NT2/D1 (cell line): Measurements from ENCODE around the gene ADD3.
"Not testable (repeated sequence)": the region's sequence is repeated elsewhere in the genome, so short reads cannot be mapped to it uniquely, and the experiment has no call there.

ENCODE experiments used
- DNase-seq: peaks from one replicate; pipeline ENCODE4 v3.0.0-alpha.2; 2011; ENCODE audit warnings: low read depth, low spot score
- H3K27me3 ChIP-seq: 2 replicates; pipeline ENCODE4 v1.6.0; 2011; ENCODE audit warnings: mild to moderate bottlenecking; ENCODE audit not compliant: insufficient read length, insufficient read depth
- H3K36me3 ChIP-seq: 2 replicates; pipeline ENCODE4 v1.6.1; 2011; ENCODE audit warnings: mild to moderate bottlenecking, low read length, mixed read lengths; ENCODE audit not compliant: insufficient read depth, insufficient read length
- H3K4me1 ChIP-seq: 2 replicates; pipeline ENCODE4 v1.5.1; 2011; ENCODE audit not compliant: insufficient read depth, insufficient read length
- H3K4me3 ChIP-seq: 2 replicates; pipeline ENCODE4 v1.5.1; 2011; ENCODE audit warnings: low read depth; ENCODE audit not compliant: insufficient read length
- H3K9ac ChIP-seq: 2 replicates; pipeline ENCODE4 v1.6.0; 2011; ENCODE audit warnings: low read depth; ENCODE audit not compliant: insufficient read length
- H3K9me3 ChIP-seq: 2 replicates; pipeline ENCODE4 v1.5.1; 2011; ENCODE audit warnings: mild to moderate bottlenecking, low read length; ENCODE audit not compliant: insufficient read depth
- SUZ12 ChIP-seq: IDR thresholded peaks from 2 replicates; pipeline ENCODE4 v1.6.1; 2011; ENCODE audit not compliant: insufficient read length, insufficient read depth; ENCODE audit errors: extremely low read depth
- YY1 ChIP-seq: IDR thresholded peaks from 2 replicates; pipeline ENCODE4 v1.6.1; 2011; ENCODE audit not compliant: insufficient read length, insufficient read depth
- ZNF274 ChIP-seq: IDR thresholded peaks from 2 replicates; pipeline ENCODE4 v1.6.1; 2011; ENCODE audit warnings: mild to moderate bottlenecking, low read depth, low read length

The ADD3 gene

DNA sequence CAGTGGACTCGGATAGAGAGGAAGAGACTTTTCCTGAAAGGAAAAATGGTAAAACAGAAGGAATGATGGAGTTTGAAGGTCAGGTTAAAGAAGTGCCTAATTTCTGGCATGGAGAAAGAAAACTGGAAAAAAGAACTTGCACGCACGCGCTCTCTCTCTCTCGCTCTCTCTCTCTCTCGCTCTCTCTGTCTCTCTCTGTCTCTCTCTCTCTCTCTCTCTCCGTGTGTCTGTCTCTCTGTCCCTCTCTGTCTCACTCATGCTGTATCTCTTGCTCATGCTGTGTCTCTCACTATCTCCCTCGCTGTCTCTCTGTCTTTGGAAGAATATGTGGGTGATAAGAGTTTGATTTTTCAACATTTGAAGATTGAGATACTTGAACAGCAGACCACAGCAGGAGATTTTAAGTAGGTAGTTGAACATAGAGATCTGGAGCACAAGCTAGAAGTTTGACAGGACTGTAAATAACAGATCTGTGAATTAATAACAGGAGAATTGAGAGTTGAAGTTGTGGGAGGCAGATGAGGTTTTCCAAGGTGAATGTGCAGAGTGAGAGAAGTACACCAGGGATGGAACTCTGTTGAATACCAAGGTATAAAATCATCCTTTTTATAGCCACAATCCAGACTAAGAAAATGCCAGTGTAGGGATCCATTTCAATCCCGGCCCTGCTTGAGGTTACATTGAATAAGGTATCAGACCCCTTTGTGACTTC is 33.1 kb downstream of the ADD3 start:
- no peak for DNase-seq
- TF ChIP-seq YY1 (no peak), SUZ12 (no peak), ZNF274 (no peak)
- no peak overlapping the region for H3K4me3 ChIP-seq
- no peaks in the 10 kb centered on the region for H3K36me3 ChIP-seq
- H3K27me3 ChIP-seq: no peaks in the 10 kb centered on the region
- no peak overlapping the region for H3K9ac ChIP-seq
- no peaks in the 10 kb centered on the region for H3K4me1 ChIP-seq
- no peaks in the 10 kb centered on the region for H3K9me3 ChIP-seq

GRCh38 chr10:110041479-110041829 is 33.7 kb downstream of the ADD3 start:
- Histone ChIP-seq H3K9me3 (no peaks in the 10 kb centered on the region), H3K36me3 (no peaks in the 10 kb centered on the region), H3K27me3 (no peaks in the 10 kb centered on the region), H3K9ac (no peak overlapping the region), H3K4me1 (no peaks in the 10 kb centered on the region), H3K4me3 (no peak overlapping the region)
- TF ChIP-seq SUZ12 (no peak), YY1 (no peak), ZNF274 (no peak)
- no peak for DNase-seq

DNA sequence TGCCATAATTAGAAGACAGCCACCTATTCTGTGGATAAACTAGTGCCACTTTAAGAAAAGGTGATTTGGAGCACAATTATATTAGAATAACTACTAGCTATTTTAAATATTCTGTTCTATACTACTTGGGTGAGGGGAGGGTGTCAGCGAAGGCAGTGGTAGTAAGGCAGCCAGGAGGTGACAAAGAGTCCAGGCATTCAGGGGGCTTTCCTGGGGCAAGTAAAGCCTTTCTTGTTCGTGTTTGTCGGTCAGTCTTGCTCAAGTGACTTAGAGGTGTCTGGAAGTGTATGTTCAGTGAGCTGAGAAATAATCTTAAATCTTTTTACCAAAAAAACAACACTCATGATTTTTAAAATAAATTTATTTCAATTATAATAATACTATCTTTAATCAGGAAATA is 34.4 kb downstream of the ADD3 start:
- TF ChIP-seq ZNF274: no peak
- no peak for TF ChIP-seq SUZ12
- no peak for TF ChIP-seq YY1
- no peaks in the 10 kb centered on the region for H3K36me3 ChIP-seq
- H3K9ac ChIP-seq: no peak overlapping the region
- DNase-seq: no peak
- H3K4me1 ChIP-seq: no peaks in the 10 kb centered on the region
- peaks cover 7% of the 10 kb centered on the region; the same call in 1 of the 2 replicates for H3K9me3 ChIP-seq
- no peaks in the 10 kb centered on the region for H3K27me3 ChIP-seq
- H3K4me3 ChIP-seq: no peak overlapping the region

DNA sequence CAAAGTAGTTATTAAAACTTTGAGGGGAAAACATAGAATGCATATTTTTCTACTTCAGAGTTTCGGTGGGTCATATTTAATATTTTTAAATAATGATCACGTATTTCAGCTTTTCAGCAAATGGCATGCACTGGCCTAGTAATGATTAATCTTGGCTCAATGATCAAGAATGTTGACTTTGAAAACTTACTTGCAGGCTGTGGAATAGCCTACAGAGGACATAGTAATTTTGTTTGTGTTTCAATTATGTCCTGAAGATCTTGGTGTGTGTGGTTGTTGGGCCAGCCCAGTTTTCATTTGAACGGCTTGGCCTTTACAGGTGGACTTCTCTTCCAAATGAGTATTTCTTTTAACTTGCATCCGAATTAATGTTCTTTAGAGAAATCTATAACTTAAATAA is 35.1 kb downstream of the ADD3 start:
- Histone ChIP-seq H3K9me3 (peaks cover 14% of the 10 kb centered on the region), H3K27me3 (no peaks in the 10 kb centered on the region), H3K36me3 (no peaks in the 10 kb centered on the region), H3K4me3 (no peak overlapping the region), H3K9ac (no peak overlapping the region), H3K4me1 (no peaks in the 10 kb centered on the region)
- DNase-seq: no peak
- TF ChIP-seq SUZ12 (no peak), YY1 (no peak), ZNF274 (no peak)

DNA sequence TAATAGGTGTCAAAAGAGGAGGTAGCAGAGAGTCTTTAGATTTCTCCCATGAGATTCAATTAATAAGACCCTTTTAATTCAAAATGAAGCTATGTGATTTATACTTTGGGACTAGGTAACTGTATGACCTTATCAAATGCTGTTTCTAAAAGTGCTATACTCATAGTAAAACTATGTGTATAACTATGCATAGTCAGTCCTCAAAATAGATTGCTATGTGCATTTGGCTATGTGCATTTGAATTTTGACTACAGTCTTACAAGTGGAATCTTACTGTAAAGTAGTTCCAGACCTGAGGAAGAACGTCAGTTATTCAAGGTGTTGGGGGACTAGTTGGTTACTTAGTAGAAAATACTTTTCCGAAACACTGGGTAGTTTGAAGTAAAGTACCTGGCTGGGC is 36.9 kb downstream of the ADD3 start:
- H3K4me3 ChIP-seq: no peak overlapping the region
- H3K9me3 ChIP-seq: peaks cover 27% of the 10 kb centered on the region
- no peaks in the 10 kb centered on the region for H3K36me3 ChIP-seq
- no peaks in the 10 kb centered on the region for H3K27me3 ChIP-seq
- TF ChIP-seq YY1: no peak
- TF ChIP-seq ZNF274: no peak
- TF ChIP-seq SUZ12: no peak
- no peaks in the 10 kb centered on the region for H3K4me1 ChIP-seq
- H3K9ac ChIP-seq: no peak overlapping the region
- no peak for DNase-seq

DNA sequence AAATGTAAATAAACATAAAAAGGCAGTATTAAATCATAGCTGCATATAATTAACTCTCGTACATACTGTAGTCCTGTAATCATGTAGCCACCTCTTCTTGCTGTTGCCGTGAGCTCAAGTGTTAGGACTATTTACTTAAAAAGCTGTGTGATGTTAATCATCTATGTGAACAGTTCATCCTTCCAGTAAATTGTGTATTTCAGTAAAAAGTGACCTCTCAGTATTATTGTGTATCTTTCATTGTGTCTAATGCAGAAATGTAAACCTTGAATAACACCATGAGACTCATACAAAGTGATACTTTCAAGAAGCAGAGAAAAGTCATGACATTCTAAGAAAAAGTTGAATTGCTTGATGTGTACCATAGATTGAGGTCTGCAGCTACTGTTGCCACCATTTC is 38.0 kb downstream of the ADD3 start:
- Histone ChIP-seq H3K4me1 (no peaks in the 10 kb centered on the region), H3K4me3 (no peak overlapping the region), H3K9ac (no peak overlapping the region), H3K9me3 (peaks cover 27% of the 10 kb centered on the region), H3K36me3 (no peaks in the 10 kb centered on the region), H3K27me3 (no peaks in the 10 kb centered on the region)
- TF ChIP-seq ZNF274 (no peak), SUZ12 (no peak), YY1 (no peak)
- no peak for DNase-seq

- H3K27me3 ChIP-seq, H3K4me3 ChIP-seq, H3K4me1 ChIP-seq, H3K36me3 ChIP-seq, DNase-seq, H3K9ac ChIP-seq: not testable (repeated sequence)
- H3K9me3 ChIP-seq: peaks cover 27% of the 10 kb centered on the region
Measured at GRCh38 chr10:110048145-110048544, 40.4 kb downstream of the ADD3 start.

- H3K36me3 ChIP-seq: no peaks in the 10 kb centered on the region
- no peaks in the 10 kb centered on the region for H3K27me3 ChIP-seq
- no peak overlapping the region for H3K9ac ChIP-seq
- DNase-seq: no peak
- TF ChIP-seq ZNF274 (no peak), YY1 (no peak), SUZ12 (no peak)
- no peak overlapping the region for H3K4me3 ChIP-seq
- peaks cover 27% of the 10 kb centered on the region for H3K9me3 ChIP-seq
- no peaks in the 10 kb centered on the region for H3K4me1 ChIP-seq
Measured at GRCh38 chr10:110048781-110049180, 41.0 kb downstream of the ADD3 start.

DNA sequence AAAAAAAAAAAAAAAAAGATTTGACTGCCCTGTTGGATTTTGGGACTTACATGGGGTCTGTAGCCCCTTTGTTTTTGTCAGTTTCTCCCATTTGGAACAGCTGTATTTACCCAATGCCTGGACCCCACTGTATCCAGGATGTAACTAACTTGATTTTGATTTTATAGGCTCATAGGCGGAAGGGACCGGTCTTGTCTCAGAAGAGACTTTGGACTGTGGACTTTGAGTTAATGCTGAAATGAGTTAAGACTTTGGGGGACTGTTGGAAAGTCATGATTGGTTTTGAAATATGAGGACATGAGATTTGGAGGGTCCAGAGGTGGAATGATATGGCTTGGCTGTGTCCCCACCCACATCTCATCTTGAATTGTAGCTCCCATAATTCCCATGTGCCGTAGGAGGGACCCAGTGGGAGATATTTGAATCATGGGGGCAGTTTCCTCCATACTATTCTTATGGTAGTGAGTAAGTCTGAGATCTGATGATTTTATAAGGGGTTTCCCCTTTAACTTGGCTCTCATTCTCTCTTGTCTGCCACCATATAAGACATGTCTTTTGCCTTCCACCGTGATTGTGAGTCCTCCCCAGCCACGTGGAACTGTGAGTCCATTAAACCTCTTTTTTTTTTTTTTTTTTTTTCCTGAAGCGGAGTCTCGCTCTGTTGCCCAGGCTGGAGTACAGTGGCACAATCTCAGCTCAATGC is 42.3 kb downstream of the ADD3 start:
- DNase-seq, H3K9ac ChIP-seq, H3K4me1 ChIP-seq, H3K36me3 ChIP-seq, H3K4me3 ChIP-seq, H3K27me3 ChIP-seq: not testable (repeated sequence)
- peaks cover 27% of the 10 kb centered on the region for H3K9me3 ChIP-seq
